Sigmoid colon (tissue), 4 donors: Measurements from ENCODE around the gene SCFD1.

Experiments
- EP300 ChIP-seq, 4 donors: sonication (generic); formaldehyde crosslinking; IDR thresholded peaks; one replicate each; pipeline ENCODE4 v1.6.1; 2017; ENCODE audit warnings: antibody characterized with exemption in 4 of 4
- POLR2A ChIP-seq, 2 donors: fragments of 450-650 bp; IDR thresholded peaks; one replicate each; pipeline ENCODE4 v1.6.1; 2016; ENCODE audit warnings: antibody characterized with exemption in 2 of 2, mild to moderate bottlenecking in 2 of 2, moderate library complexity in 2 of 2
- POLR2AphosphoS5 ChIP-seq, 4 donors: sonication (generic); formaldehyde crosslinking; IDR thresholded peaks; one replicate each; pipeline ENCODE4 v1.6.1; 2017; ENCODE audit warnings: antibody characterized with exemption in 4 of 4
- TF ChIP-seq, protein P1 (sequence below), 4 experiments: fragments of 450-650 bp in 3 of 4; fragments of 200-600 bp in 1 of 4; IDR thresholded peaks; one replicate each; pipeline ENCODE4 v1.5.1; 2016 to 2019; ENCODE audit warnings: antibody characterized with exemption in 4 of 4, mild to moderate bottlenecking in 3 of 4, moderate library complexity in 2 of 4

DNA sequence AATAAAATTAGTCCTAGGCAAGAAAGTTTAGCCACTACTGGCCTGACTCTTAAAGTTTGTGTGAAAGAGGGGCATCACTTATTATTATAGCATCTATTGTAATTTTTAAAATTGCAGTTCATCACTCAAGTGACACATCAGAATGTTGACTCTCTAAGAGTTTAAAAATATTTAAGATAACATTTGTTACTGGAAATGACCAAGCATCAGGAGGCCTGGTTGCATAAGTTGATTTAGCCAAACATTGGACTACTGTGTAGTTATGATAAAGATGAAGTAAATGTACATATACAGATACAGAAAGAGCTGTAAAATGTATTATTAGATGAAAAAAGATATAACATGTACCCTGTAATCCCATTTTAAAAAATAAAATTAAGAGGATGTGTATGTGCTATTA is 47.5 kb downstream of the SCFD1 start:
- TF ChIP-seq, protein P1, sequence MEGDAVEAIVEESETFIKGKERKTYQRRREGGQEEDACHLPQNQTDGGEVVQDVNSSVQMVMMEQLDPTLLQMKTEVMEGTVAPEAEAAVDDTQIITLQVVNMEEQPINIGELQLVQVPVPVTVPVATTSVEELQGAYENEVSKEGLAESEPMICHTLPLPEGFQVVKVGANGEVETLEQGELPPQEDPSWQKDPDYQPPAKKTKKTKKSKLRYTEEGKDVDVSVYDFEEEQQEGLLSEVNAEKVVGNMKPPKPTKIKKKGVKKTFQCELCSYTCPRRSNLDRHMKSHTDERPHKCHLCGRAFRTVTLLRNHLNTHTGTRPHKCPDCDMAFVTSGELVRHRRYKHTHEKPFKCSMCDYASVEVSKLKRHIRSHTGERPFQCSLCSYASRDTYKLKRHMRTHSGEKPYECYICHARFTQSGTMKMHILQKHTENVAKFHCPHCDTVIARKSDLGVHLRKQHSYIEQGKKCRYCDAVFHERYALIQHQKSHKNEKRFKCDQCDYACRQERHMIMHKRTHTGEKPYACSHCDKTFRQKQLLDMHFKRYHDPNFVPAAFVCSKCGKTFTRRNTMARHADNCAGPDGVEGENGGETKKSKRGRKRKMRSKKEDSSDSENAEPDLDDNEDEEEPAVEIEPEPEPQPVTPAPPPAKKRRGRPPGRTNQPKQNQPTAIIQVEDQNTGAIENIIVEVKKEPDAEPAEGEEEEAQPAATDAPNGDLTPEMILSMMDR (IDR thresholded peaks at IDR 0.05), result no peak
- TF ChIP-seq POLR2A (IDR thresholded peaks at IDR 0.05) (no peak), EP300 (IDR thresholded peaks at IDR 0.05) (no peak), POLR2AphosphoS5 (IDR thresholded peaks at IDR 0.05) (no peak)
